K562 (cell line): Measurements from ENCODE around the gene ATP5PB. TPM values are rescaled to one million over a fixed set of nuclear protein-coding genes. Genes with fewer than 3 reads are reported as not detected.

ENCODE experiments used
- ATAC-seq: fragments of 200-7000 bp; cut with Tn5 transposase; 3 replicates; pipeline ENCODE4 v1.9.1; 2020; ENCODE audit warnings: moderate library complexity
- BruUV-seq: library from RNA; stranded (reverse); fragments of 400-500 nt; replicated peaks from 2 replicates; lab custom pipeline; 2021; lab: Mats Ljungman, UMichigan
- CTCF ChIA-PET: fragments of 300-600 bp; formaldehyde crosslinking; extraction: SDS; loops from one replicate; lab custom pipeline; 2021; ENCODE audit warnings: low intra/inter-chr PET ratio; lab: Yijun Ruan, JAX
- POLR2A ChIA-PET: fragments of 300-600, 350-650 bp; sonication (Branson Sonifier 250); formaldehyde crosslinking; extraction: SDS; loops from one replicate; lab custom pipeline; 2021; ENCODE audit warnings: antibody characterized with exemption, inconsistent platforms; lab: Yijun Ruan, JAX
- DNase-seq, 4 experiments: peaks; one replicate each; pipeline versions ENCODE4 v3.0.0 to v3.0.0-alpha.2; 2011 to 2018; ENCODE audit warnings: low spot score in 3 of 4, mixed read lengths in 3 of 4; ENCODE audit errors: extremely low read depth in 1 of 4
- FAIRE-seq: peaks from 2 replicates; lab custom pipeline; 2011; peaks lifted over from hg19 to GRCh38; lab: Jason Lieb, UNC
- H2AFZ ChIP-seq: 2 replicates; pipeline ENCODE4 v1.6.0; 2011; ENCODE audit warnings: low read depth, low read length, control low read depth, inconsistent platforms
- H3K27ac ChIP-seq: fragments of 200-600 bp; 3 replicates; pipeline ENCODE4 v1.8.0; 2011; ENCODE audit warnings: low read depth, mild to moderate bottlenecking, control low read depth, inconsistent platforms, low read length, moderate library complexity, mixed read lengths; ENCODE audit errors: extremely low read depth
- H3K27me3 ChIP-seq, 2 experiments: fragments of 300-600 bp in 1 of 2; 2 replicates in 1 of 2; 3 replicates in 1 of 2; pipeline versions ENCODE4 v1.6.0 to v1.8.0; 2011; ENCODE audit warnings: inconsistent platforms in 2 of 2, low read length in 2 of 2, mild to moderate bottlenecking in 1 of 2, mixed read lengths in 1 of 2, moderate library complexity in 1 of 2; ENCODE audit not compliant: control insufficient read depth in 2 of 2, insufficient read depth in 2 of 2
- H3K36me3 ChIP-seq: fragments of 300-600 bp; 3 replicates; pipeline ENCODE4 v1.8.0; 2011; ENCODE audit warnings: mild to moderate bottlenecking, low read length, inconsistent platforms; ENCODE audit not compliant: control insufficient read depth, insufficient read depth
- H3K4me1 ChIP-seq, 2 experiments: fragments of 200-600 bp in 1 of 2; replicated peaks in 1 of 2; 2 replicates in 1 of 2; 3 replicates in 1 of 2; pipeline versions ENCODE4 v1.5.1 to v1.8.0; 2011; ENCODE audit warnings: inconsistent platforms in 2 of 2, low read length in 2 of 2, mild to moderate bottlenecking in 1 of 2, mixed read lengths in 1 of 2, moderate library complexity in 1 of 2; ENCODE audit not compliant: control insufficient read depth in 2 of 2, insufficient read depth in 2 of 2
- H3K4me2 ChIP-seq: 2 replicates; pipeline ENCODE4 v1.6.1; 2011; ENCODE audit warnings: low read length, control low read depth, inconsistent platforms, mixed read lengths; ENCODE audit not compliant: insufficient read depth
- H3K4me3 ChIP-seq: fragments of 200-600 bp; sonication (generic), shearing (Covaris generic); 2 replicates; pipeline ENCODE4 v1.5.1; 2016; ENCODE audit warnings: control low read depth, inconsistent platforms
- H3K79me2 ChIP-seq: fragments of 200-600 bp; 3 replicates; pipeline ENCODE4 v1.8.0; 2011; ENCODE audit warnings: low read length, inconsistent platforms; ENCODE audit not compliant: control insufficient read depth, insufficient read depth
- H3K9ac ChIP-seq, 2 experiments: 2 replicates each; pipeline versions ENCODE4 v1.6.0 to v1.6.1; 2011; ENCODE audit warnings: low read depth in 2 of 2, low read length in 2 of 2, control low read depth in 1 of 2, inconsistent platforms in 1 of 2, mild to moderate bottlenecking in 1 of 2, mixed read lengths in 1 of 2; ENCODE audit not compliant: insufficient read depth in 1 of 2
- H3K9me1 ChIP-seq: one replicate; pipeline ENCODE4 v1.6.0; 2011; ENCODE audit warnings: inconsistent platforms, mild to moderate bottlenecking, low read length, moderate library complexity; ENCODE audit not compliant: control insufficient read depth, insufficient read depth
- H3K9me3 ChIP-seq: replicated peaks from 2 replicates; pipeline ENCODE4 v1.5.1; 2011; ENCODE audit warnings: low read depth, low read length, inconsistent platforms; ENCODE audit not compliant: control insufficient read depth, insufficient read depth
- H4K20me1 ChIP-seq: replicated peaks from 2 replicates; pipeline ENCODE4 v1.6.1; 2011; ENCODE audit warnings: low read length, inconsistent platforms, mixed read lengths; ENCODE audit not compliant: control insufficient read depth, insufficient read depth
- BRCA1 ChIP-seq, 2 experiments: fragments of 450-650 bp in 1 of 2; sonication (generic) in 1 of 2; formaldehyde crosslinking in 1 of 2; IDR thresholded peaks; 2 replicates each; pipeline versions ENCODE4 v1.5.0 to v1.6.1; 2017 to 2020; ENCODE audit warnings: mild to moderate bottlenecking in 1 of 2, missing genetic modification reagents in 1 of 2
- EP300 ChIP-seq: IDR thresholded peaks from 2 replicates; pipeline ENCODE4 v1.6.1; 2012; ENCODE audit warnings: low read length, improper control_type of control experiment
- HNRNPH1 ChIP-seq: fragments of 200-400 bp; formaldehyde crosslinking; optimal IDR thresholded peaks from 2 replicates; pipeline ENCODE3; 2017; ENCODE audit warnings: low read depth, mild to moderate bottlenecking, low read length, moderate library complexity
- MAFG ChIP-seq: fragments of 450-650 bp; conservative IDR thresholded peaks from 2 replicates; pipeline ENCODE4 v1.6.1; 2016; ENCODE audit warnings: missing genetic modification characterization, missing compliant biosample characterization
- NBN ChIP-seq: fragments of 450-650 bp; IDR thresholded peaks from 2 replicates; pipeline ENCODE4 v1.6.1; 2016; ENCODE audit warnings: low read depth, mild to moderate bottlenecking
- SIN3A ChIP-seq, 2 experiments: fragments of 150-350 bp in 1 of 2; IDR thresholded peaks; 2 replicates each; pipeline ENCODE4 v1.6.1; 2011 to 2016; ENCODE audit warnings: borderline replicate concordance in 2 of 2, low read depth in 2 of 2, low read length in 2 of 2, mild to moderate bottlenecking in 2 of 2, moderate library complexity in 2 of 2; ENCODE audit not compliant: control insufficient read depth in 1 of 2
- ZNF23 ChIP-seq: fragments of 250-450 bp; sonication (Bioruptor Pico); IDR thresholded peaks from 2 replicates; pipeline ENCODE4 v1.4.0; 2020; ENCODE audit warnings: mild to moderate bottlenecking
- WGBS: fragments of 100-300 bp; shearing (Covaris generic); methylation state at CpG from one replicate; pipeline ENCODE4 v1.1.6; 2016; ENCODE audit warnings: low coverage, mixed read lengths; ENCODE audit not compliant: insufficient coverage; ENCODE audit errors: missing lambda C conversion rate; 5-methylcytosine and 5-hydroxymethylcytosine counted together
- in situ Hi-C: fragments of 300-500 bp; cut with MboI; formaldehyde crosslinking; loops from 4 replicates; pipeline ENCODE4 v1.15.0; 2018; ENCODE audit warnings: inconsistent platforms, mixed read lengths
- intact Hi-C: fragments of 100-400 bp; cut with micrococcal nuclease; formaldehyde crosslinking; loops from 2 replicates; pipeline ENCODE4 v1.14.2; 2022
- polyA plus RNA-seq, 8 experiments: library from polyadenylated mRNA; depleted of rRNA in 4 of 8; stranded (reverse) in 5 of 8; unstranded in 3 of 8; fragments of >200 nt; fragmentation: Nextera tagmentation in 2 of 8; fragmentation: Illumina TruSeq in 1 of 8; extraction: Ambion mirVana in 2 of 8; extraction: Trizol in 1 of 8; gene quantifications; 2 replicates each; pipeline versions ENCODE4 v1.2.1 to v1.2.3, GENCODE V29; 2011 to 2014; ENCODE audit warnings: inconsistent platforms in 1 of 8, missing spikeins in 1 of 8
- total RNA-seq, 7 experiments: library from RNA; depleted of rRNA in 6 of 7; stranded (reverse); fragments of >200 nt in 6 of 7; fragmentation: Illumina TruSeq in 2 of 7; extraction: Trizol in 2 of 7; gene quantifications; 2 replicates each; pipeline versions ENCODE4 v1.2.1 to v1.2.3, GENCODE V29; 2011 to 2021; ENCODE audit warnings: low replicate concordance in 1 of 7
- TF ChIP-seq, protein P1 (sequence below): fragments of 200-400 bp; formaldehyde crosslinking; IDR thresholded peaks from 2 replicates; pipeline ENCODE4 v1.6.1; 2017; ENCODE audit warnings: mild to moderate bottlenecking, low read depth, low read length, moderate library complexity
- TF ChIP-seq, protein P2 (sequence below): fragments of 250-450 bp; sonication (Bioruptor Pico); IDR thresholded peaks from 2 replicates; pipeline ENCODE4 v1.9.0; 2021; ENCODE audit warnings: mild to moderate bottlenecking
- TF ChIP-seq, protein P3 (sequence below), 2 experiments: IDR thresholded peaks; 2 replicates each; pipeline ENCODE4 v1.6.1; 2012; ENCODE audit warnings: improper control_type of control experiment in 2 of 2, low read depth in 2 of 2, low read length in 2 of 2, borderline replicate concordance in 1 of 2

The ATP5PB gene
- total and polyA plus RNA-seq, 9 of the 15 experiments (the other 6 are each of a cell fraction or from before 2014, with no cell fraction given) = 651 to 2,735 (median 1,061) TPM

DNA sequence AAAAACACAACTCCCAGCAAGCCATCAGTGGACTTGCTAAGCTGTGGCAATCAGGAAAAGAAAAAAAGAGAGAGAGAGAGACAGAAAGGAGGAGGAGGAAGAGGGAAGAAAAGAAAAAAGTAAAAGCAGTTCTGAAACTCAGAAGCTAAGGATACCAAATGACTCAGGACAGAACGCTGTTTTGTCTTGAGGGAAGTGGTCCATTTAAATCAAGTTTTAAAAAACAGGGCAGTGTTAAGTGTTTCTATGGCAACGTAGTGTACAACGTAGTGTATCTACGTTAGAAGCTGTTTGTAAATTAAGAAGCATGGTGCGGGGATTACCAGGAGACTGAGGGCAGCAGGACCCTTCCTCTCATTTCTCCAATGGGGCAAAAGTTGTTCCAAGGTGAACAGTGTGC is 48.3 kb downstream of the ATP5PB start (continued):
- TF ChIP-seq SIN3A (IDR thresholded peaks at IDR 0.05; ENCODE audit: borderline replicate concordance in 2 of 2, control insufficient read depth in 1 of 2, low read depth in 2 of 2, low read length in 2 of 2) (no peak), EP300 (no peak)

DNA sequence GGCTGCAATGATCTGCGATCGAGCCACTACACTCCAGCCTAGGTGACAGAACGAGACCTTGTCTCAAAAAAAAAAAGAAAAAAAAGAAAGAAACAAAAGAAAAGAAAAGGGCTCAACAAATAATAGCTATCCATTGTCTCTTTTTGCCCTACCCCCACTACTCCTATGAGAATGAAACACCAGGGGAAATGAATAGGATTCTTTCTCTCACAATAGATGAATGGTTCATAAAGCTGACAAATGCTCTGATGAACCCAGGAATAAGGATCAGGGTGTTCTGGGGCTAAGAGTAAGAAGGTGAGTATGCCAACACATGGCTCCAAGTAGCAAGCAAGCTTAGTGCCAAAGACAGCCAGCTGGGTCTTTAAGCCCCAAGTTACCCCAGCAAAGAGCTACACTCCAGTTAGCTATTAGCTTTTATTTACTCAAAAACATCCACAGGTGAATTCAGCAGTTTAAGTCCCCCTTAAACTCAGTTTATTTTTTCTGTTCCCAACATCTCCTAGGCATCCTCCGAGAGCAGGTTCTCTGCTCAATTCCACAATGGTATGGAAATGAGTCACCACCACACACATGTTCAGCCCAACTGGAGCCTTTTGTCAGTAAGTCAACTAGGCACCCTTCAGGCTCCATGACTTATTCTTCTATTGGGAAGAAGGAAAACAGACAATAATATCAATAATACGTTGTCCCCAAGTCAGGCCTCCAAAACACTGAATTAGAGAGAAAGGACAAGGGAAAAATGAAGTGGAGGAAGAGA is 49.9 kb downstream of the ATP5PB start:
- Histone ChIP-seq H4K20me1 (no peaks in the 10 kb centered on the region), H3K9me1 (no peaks in the 10 kb centered on the region), H3K4me2 (no peak overlapping the region), H3K27ac (no peak overlapping the region), H3K79me2 (no peaks in the 10 kb centered on the region), H3K9me3 (no peaks in the 10 kb centered on the region), H3K9ac (no peak overlapping the region), H3K36me3 (no peaks in the 10 kb centered on the region), H3K27me3 (peaks cover 6% of the 10 kb centered on the region in 2 experiments; a peak in 3 of 5 replicates), H2AFZ (no peak overlapping the region), H3K4me3 (no peak overlapping the region), H3K4me1 (peaks cover 6 to 12% of the 10 kb centered on the region in 2 experiments; a peak in 4 of 5 replicates)
- CTCF ChIA-PET = no interaction called here
- in situ Hi-C loops = loop anchor here (25.0 kb wide), 1 partner anchor 838 kb away; no protein-coding TSS in a partner anchor
- DNase-seq (no peak), ATAC-seq (no peak), FAIRE-seq (no peak)
- POLR2A ChIA-PET = interaction anchor here (0.6 to 4.6 kb wide), 4 partner anchors 8 to 122 kb away, joined by 3 to 29 read pairs (median 4); no protein-coding TSS in a partner anchor
- intact Hi-C loops = no loop called here
- TF ChIP-seq, protein P1, sequence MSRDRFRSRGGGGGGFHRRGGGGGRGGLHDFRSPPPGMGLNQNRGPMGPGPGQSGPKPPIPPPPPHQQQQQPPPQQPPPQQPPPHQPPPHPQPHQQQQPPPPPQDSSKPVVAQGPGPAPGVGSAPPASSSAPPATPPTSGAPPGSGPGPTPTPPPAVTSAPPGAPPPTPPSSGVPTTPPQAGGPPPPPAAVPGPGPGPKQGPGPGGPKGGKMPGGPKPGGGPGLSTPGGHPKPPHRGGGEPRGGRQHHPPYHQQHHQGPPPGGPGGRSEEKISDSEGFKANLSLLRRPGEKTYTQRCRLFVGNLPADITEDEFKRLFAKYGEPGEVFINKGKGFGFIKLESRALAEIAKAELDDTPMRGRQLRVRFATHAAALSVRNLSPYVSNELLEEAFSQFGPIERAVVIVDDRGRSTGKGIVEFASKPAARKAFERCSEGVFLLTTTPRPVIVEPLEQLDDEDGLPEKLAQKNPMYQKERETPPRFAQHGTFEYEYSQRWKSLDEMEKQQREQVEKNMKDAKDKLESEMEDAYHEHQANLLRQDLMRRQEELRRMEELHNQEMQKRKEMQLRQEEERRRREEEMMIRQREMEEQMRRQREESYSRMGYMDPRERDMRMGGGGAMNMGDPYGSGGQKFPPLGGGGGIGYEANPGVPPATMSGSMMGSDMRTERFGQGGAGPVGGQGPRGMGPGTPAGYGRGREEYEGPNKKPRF = no peak
- TF ChIP-seq, protein P2, sequence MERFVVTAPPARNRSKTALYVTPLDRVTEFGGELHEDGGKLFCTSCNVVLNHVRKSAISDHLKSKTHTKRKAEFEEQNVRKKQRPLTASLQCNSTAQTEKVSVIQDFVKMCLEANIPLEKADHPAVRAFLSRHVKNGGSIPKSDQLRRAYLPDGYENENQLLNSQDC (CRISPR knock-in tag) = no peak
- TF ChIP-seq MAFG (tag) = no peak
- TF ChIP-seq BRCA1 (IDR thresholded peaks at IDR 0.05) = no peak
- TF ChIP-seq BRCA1 (CRISPR knock-in tag; IDR thresholded peaks at IDR 0.05) = no peak
- no peak for TF ChIP-seq ZNF23
- no peak for TF ChIP-seq NBN
- TF ChIP-seq, protein P3, sequence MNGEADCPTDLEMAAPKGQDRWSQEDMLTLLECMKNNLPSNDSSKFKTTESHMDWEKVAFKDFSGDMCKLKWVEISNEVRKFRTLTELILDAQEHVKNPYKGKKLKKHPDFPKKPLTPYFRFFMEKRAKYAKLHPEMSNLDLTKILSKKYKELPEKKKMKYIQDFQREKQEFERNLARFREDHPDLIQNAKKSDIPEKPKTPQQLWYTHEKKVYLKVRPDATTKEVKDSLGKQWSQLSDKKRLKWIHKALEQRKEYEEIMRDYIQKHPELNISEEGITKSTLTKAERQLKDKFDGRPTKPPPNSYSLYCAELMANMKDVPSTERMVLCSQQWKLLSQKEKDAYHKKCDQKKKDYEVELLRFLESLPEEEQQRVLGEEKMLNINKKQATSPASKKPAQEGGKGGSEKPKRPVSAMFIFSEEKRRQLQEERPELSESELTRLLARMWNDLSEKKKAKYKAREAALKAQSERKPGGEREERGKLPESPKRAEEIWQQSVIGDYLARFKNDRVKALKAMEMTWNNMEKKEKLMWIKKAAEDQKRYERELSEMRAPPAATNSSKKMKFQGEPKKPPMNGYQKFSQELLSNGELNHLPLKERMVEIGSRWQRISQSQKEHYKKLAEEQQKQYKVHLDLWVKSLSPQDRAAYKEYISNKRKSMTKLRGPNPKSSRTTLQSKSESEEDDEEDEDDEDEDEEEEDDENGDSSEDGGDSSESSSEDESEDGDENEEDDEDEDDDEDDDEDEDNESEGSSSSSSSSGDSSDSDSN (IDR thresholded peaks at IDR 0.05; ENCODE audit: borderline replicate concordance in 1 of 2, low read depth in 2 of 2, low read length in 2 of 2) = no peak
- no peak for TF ChIP-seq HNRNPH1
- WGBS = 0% methylated on average over 5 of the region's 5 CpGs
- BruUV-seq = no TSS peak
